Transverse colon (tissue), 4 donors: ENCODE data around the gene SKIL. TPM values are rescaled to one million over a fixed set of nuclear protein-coding genes. Genes with fewer than 3 reads are reported as not detected.
"Not testable (repeated sequence)": the region's sequence is repeated elsewhere in the genome, so short reads cannot be mapped to it uniquely, and the experiment has no call there.

Experiments used
- DNase-seq: peaks from one replicate; pipeline ENCODE4 v3.0.0-alpha.2; 2019
- H3K27ac ChIP-seq, 4 donors: fragments of 200-600 bp; sonication (generic); 2 replicates each; pipeline ENCODE4 v1.5.1; 2016 to 2018; ENCODE audit warnings: inconsistent platforms in 4 of 4
- H3K27me3 ChIP-seq: fragments of 200-600 bp; sonication (generic); 2 replicates; pipeline ENCODE4 v1.5.1; 2017; ENCODE audit warnings: inconsistent platforms
- H3K36me3 ChIP-seq, 4 donors: fragments of 200-600 bp; sonication (generic); 2 replicates each; pipeline ENCODE4 v1.5.1; 2017 to 2019; ENCODE audit warnings: inconsistent platforms in 4 of 4
- H3K4me1 ChIP-seq, 4 donors: fragments of 200-600 bp; sonication (generic); 2 replicates each; pipeline ENCODE4 v1.5.1; 2017 to 2020; ENCODE audit warnings: inconsistent platforms in 4 of 4
- H3K4me3 ChIP-seq, 4 donors: fragments of 200-600 bp; sonication (generic); 1 replicate in 1 of 4; 2 replicates in 3 of 4; pipeline versions ENCODE4 v1.5.1 to v1.6.1; 2017 to 2019; ENCODE audit warnings: inconsistent platforms in 4 of 4
- H3K9me3 ChIP-seq, 2 donors: fragments of 200-600 bp; sonication (generic); 2 replicates each; pipeline ENCODE4 v1.5.1; 2017 to 2019; ENCODE audit warnings: inconsistent platforms in 2 of 2
- EP300 ChIP-seq: sonication (generic); formaldehyde crosslinking; IDR thresholded peaks from one replicate; pipeline ENCODE4 v1.6.1; 2017; ENCODE audit warnings: antibody characterized with exemption, low read depth
- POLR2A ChIP-seq: fragments of 450-650 bp; IDR thresholded peaks from one replicate; pipeline ENCODE4 v1.6.1; 2016; ENCODE audit warnings: antibody characterized with exemption, mild to moderate bottlenecking, moderate library complexity
- POLR2AphosphoS5 ChIP-seq, 3 donors: sonication (generic); formaldehyde crosslinking; IDR thresholded peaks; one replicate each; pipeline ENCODE4 v1.6.1; 2016; ENCODE audit warnings: antibody characterized with exemption in 3 of 3
- WGBS, 2 donors: methylation state at CpG; one replicate each; pipeline ENCODE4 v1.1.5; 2018; ENCODE audit warnings: low coverage in 1 of 2; 5-methylcytosine and 5-hydroxymethylcytosine counted together
- in situ Hi-C, 4 donors: fragments of 200-750 bp; cut with MboI; loops; one replicate each; pipeline versions ENCODE4 v1.15.0 to v1.15.1; 2017; ENCODE audit warnings: low sequenced_read_pairs in 3 of 4, low pct_ligation_motif_present in 1 of 4, low pct_unique_long_range_greater_than_20kb in 1 of 4
- intact Hi-C: fragments of 100-400 bp; cut with DNase I; formaldehyde crosslinking; loops from one replicate; pipeline ENCODE4 v1.15.1; 2023; ENCODE audit warnings: low total_unique reads
- total RNA-seq, 4 donors: library from RNA; depleted of rRNA; stranded (reverse); fragments of >200 nt; gene quantifications; one replicate each; pipeline ENCODE4 v1.1.0, GENCODE V29; 2016
- TF ChIP-seq, protein P1 (sequence below), 5 experiments: fragments of 200-600 bp in 3 of 5; fragments of 450-650 bp in 2 of 5; sonication (generic) in 3 of 5; IDR thresholded peaks; 1 replicate in 2 of 5; 2 replicates in 3 of 5; pipeline ENCODE4 v1.5.1; 2016 to 2017; ENCODE audit warnings: antibody characterized with exemption in 5 of 5, inconsistent platforms in 3 of 5, mild to moderate bottlenecking in 2 of 5, moderate library complexity in 1 of 5

SKIL gene
- total RNA-seq, 4 donors from 2014 or later, result 27.0 to 78.4 (median 43.1) TPM

DNA sequence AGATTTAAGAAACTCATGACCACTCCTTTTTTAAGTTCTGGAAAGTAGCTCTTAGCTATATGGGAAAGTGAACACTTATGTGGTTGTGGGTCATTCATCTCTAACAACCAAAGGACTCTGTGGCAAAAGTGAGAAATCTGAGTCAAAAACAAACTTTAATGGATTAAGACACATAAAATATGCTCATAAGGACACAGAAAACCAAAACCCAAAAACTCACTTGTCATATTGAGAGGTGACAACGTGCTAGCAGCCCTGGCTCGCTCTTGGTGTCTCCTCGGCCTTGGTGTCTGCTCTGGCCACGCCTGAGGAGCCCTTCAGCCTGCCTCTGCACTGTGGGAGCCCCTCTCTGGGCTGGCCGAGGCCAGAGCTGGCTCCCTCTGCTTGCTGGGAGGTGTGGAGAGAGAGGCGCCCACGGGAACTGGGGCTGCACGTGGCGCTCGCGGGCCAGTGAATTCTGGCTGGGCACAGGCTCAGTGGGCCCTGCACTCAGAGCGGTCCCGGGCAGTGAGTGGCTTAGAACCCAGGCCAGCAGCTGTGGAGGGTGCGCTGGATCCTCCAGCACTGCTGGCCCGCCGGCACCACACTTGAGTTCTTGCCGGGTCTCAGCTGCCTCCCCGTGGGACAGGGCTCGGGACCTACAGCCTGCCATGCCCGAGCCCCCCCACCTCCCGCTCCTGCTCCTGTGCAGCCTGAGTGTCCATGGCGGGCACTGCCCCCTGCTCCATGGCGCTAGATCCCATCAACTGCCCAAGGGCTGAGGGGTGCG lies 30.3 kb upstream of the SKIL start:
- WGBS, 2 donors, result 92% methylated on average over 19 of the region's 24 CpGs; no CpG with 5 or more reads in 1 of the 2 donors
- in situ Hi-C loops (no loop called here), intact Hi-C loops (no loop called here)
- DNase-seq, result no peak
- TF ChIP-seq EP300 (no peak), POLR2A (no peak), POLR2AphosphoS5 (IDR thresholded peaks at IDR 0.05) (no peak)
- TF ChIP-seq, protein P1, sequence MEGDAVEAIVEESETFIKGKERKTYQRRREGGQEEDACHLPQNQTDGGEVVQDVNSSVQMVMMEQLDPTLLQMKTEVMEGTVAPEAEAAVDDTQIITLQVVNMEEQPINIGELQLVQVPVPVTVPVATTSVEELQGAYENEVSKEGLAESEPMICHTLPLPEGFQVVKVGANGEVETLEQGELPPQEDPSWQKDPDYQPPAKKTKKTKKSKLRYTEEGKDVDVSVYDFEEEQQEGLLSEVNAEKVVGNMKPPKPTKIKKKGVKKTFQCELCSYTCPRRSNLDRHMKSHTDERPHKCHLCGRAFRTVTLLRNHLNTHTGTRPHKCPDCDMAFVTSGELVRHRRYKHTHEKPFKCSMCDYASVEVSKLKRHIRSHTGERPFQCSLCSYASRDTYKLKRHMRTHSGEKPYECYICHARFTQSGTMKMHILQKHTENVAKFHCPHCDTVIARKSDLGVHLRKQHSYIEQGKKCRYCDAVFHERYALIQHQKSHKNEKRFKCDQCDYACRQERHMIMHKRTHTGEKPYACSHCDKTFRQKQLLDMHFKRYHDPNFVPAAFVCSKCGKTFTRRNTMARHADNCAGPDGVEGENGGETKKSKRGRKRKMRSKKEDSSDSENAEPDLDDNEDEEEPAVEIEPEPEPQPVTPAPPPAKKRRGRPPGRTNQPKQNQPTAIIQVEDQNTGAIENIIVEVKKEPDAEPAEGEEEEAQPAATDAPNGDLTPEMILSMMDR (IDR thresholded peaks at IDR 0.05), result no peak
- peaks cover 0 to 20% (median 14%) of the 10 kb centered on the region in 4 donors for H3K4me1 ChIP-seq
- no peaks in the 10 kb centered on the region for H3K27me3 ChIP-seq
- H3K9me3 ChIP-seq, result no peaks in the 10 kb centered on the region
- no peaks in the 10 kb centered on the region for H3K36me3 ChIP-seq
- no peak overlapping the region for H3K4me3 ChIP-seq
- no peak overlapping the region for H3K27ac ChIP-seq

DNA sequence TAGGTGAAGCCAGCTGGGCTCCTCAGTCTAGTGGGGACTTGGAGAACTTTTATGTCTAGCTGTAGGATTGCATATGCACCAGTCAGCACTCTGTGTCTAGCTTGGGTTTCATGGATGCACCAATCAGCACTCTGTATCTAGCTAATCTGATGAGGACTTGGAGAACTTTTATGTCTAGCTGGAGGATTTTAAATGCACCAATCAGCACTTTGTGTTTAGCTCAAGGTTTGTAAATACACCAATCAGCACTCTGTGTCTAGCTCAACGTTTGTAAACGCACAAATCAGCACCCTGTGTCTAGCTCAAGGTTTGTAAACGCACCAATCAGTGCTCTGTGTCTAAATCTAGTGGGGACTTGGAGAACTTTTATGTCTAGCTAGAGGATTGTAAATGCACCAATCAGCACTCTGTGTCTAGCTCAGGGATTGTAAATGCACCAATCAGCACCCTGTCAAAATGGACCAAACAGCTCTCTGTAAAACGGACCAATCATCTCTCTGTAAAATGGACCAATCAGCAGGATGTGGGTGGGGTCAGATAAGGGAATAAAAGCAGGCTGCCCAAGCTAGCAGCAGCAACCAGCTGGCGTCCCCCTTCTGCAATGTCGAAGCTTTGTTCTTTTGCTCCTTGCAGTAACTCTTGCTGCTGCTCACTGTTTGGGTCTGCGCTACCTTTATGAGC lies 29.5 kb upstream of the SKIL start:
- H3K27ac ChIP-seq, intact Hi-C loops, H3K36me3 ChIP-seq, DNase-seq, H3K27me3 ChIP-seq, in situ Hi-C loops, H3K9me3 ChIP-seq, H3K4me3 ChIP-seq: not testable (repeated sequence)
- peaks cover 0 to 20% (median 14%) of the 10 kb centered on the region in 4 donors for H3K4me1 ChIP-seq
- 88 to 99% methylated on average over 3 to 7 of the region's 7 CpGs for WGBS, 2 donors

DNA sequence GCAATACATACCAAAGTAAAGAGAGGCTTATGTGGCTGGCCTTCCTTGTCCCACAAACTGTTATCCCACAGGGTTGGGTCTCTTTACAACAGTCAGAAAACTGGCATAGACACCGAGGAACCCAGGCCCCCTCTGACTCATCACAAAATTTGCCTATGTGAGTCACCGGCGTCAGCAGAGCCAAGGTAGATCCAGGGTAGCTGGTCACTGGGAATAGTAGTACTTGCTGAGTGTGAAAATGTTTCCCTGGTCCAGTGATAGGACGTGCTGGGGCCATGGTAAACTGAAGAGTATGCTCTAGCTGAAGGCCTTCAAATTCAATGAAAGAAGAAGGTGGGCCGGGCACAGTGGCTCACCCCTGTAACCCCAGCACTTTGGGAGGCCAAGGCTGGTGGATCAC lies 27.1 kb upstream of the SKIL start:
- Histone ChIP-seq H3K4me1 (peaks cover 0 to 25% (median 14%) of the 10 kb centered on the region in 4 donors), H3K27ac (peak overlapping the region; percentile 45 to 79 (median 72)), H3K27me3 (no peaks in the 10 kb centered on the region), H3K4me3 (no peak overlapping the region), H3K9me3 (no peaks in the 10 kb centered on the region), H3K36me3 (no peaks in the 10 kb centered on the region)
- 58 to 90% methylated on average over 2 to 5 of the region's 5 CpGs for WGBS, 2 donors
- peak; percentile 28 for DNase-seq
- TF ChIP-seq POLR2A (no peak), EP300 (no peak), POLR2AphosphoS5 (IDR thresholded peaks at IDR 0.05) (no peak)
- TF ChIP-seq, protein P1 (IDR thresholded peaks at IDR 0.05), result no peak
- in situ Hi-C loops, result no loop called here
- intact Hi-C loops, result no loop called here

DNA sequence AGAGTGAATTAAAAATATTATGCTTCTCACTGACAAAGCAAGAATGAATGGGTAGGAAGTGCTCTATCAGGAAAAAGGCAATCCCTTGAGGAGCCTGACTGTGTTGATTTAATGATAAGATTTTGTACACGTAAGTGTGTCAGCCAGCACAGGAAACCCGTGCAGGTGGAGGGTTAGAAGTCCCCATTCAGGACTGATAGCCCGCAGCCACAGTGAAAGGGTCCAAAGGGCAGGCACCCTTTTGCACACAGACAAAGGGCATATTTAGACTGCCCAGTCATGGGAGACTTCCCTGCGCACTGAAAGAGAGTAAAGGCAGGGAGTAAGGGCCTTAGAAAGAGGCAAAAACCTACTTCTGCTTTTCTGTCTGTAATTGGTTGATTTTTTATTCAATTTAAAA lies 26.4 kb upstream of the SKIL start:
- peak overlapping the region; percentile 68 to 79 (median 72) for H3K27ac ChIP-seq

More for the DNA sequence above, 26.4 kb upstream of the SKIL start:
- Histone ChIP-seq H3K4me3 (no peak overlapping the region), H3K4me1 (peaks cover 0 to 25% (median 14%) of the 10 kb centered on the region in 4 donors), H3K27me3 (no peaks in the 10 kb centered on the region), H3K36me3 (no peaks in the 10 kb centered on the region), H3K9me3 (no peaks in the 10 kb centered on the region)
- in situ Hi-C loops (no loop called here), intact Hi-C loops (no loop called here)
- TF ChIP-seq, protein P1 (IDR thresholded peaks at IDR 0.05), result no peak
- TF ChIP-seq POLR2AphosphoS5 (IDR thresholded peaks at IDR 0.05) (peak; percentile 12 to 58 (median 51)), POLR2A (no peak)
- 49% methylated on average over 4 of the region's 4 CpGs; no CpG with 5 or more reads in 1 of the 2 donors for WGBS, 2 donors
- peak; percentile 87 for DNase-seq
